HEK293 (cell line): ENCODE results near the gene RAB1B.
A peak's percentile ranks its signal among the peaks of the same experiment; 100 is the strongest.

ENCODE experiments used
- CTCF ChIA-PET: fragments of 350-600 bp; formaldehyde crosslinking; extraction: SDS; loops from one replicate; lab custom pipeline; 2021; ENCODE audit warnings: antibody characterized with exemption; lab: Yijun Ruan, JAX
- POLR2A ChIA-PET: fragments of 300-600 bp; formaldehyde crosslinking; extraction: SDS; loops from one replicate; lab custom pipeline; 2020; ENCODE audit warnings: antibody characterized with exemption, inconsistent platforms; lab: Yijun Ruan, JAX
- H3K27ac ChIP-seq: fragments of 200-500 bp; sonication (Bioruptor generic); 2 replicates; pipeline ENCODE4 v1.5.1; 2014; ENCODE audit warnings: low read depth, low read length, control low read depth, inconsistent platforms; ENCODE audit errors: extremely low read depth
- H3K36me3 ChIP-seq, 2 experiments: fragments of 200-500 bp in 1 of 2; sonication (Bioruptor generic) in 1 of 2; 1 replicate in 1 of 2; 2 replicates in 1 of 2; pipeline ENCODE4 v1.5.1; 2014 to 2017; ENCODE audit warnings: inconsistent platforms in 2 of 2, low read length in 2 of 2; ENCODE audit not compliant: control insufficient read depth in 2 of 2, insufficient read depth in 1 of 2
- H3K4me1 ChIP-seq: fragments of 200-500 bp; sonication (Bioruptor generic); 2 replicates; pipeline ENCODE4 v1.5.1; 2014; ENCODE audit warnings: mild to moderate bottlenecking, low read length, inconsistent platforms; ENCODE audit not compliant: control insufficient read depth, insufficient read depth
- H3K4me3 ChIP-seq: 2 replicates; pipeline ENCODE4 v1.5.1; 2011; ENCODE audit warnings: low read depth, mild to moderate bottlenecking, control low read depth, low read length, moderate library complexity
- H3K9me3 ChIP-seq: fragments of 200-500 bp; sonication (Bioruptor generic); 2 replicates; pipeline ENCODE4 v1.5.1; 2014; ENCODE audit warnings: low read depth, low read length, inconsistent platforms; ENCODE audit not compliant: control insufficient read depth, insufficient read depth
- EGR2 ChIP-seq: fragments of 450-650 bp; formaldehyde crosslinking; IDR thresholded peaks from 2 replicates; pipeline ENCODE4 v1.5.1; 2016; ENCODE audit warnings: low read depth, missing biosample characterization, missing genetic modification characterization
- GFI1B ChIP-seq: fragments of 450-650 bp; formaldehyde crosslinking; IDR thresholded peaks from 2 replicates; pipeline ENCODE4 v1.5.1; 2016; ENCODE audit warnings: missing biosample characterization, missing genetic modification characterization
- KLF10 ChIP-seq: fragments of 450-650 bp; IDR thresholded peaks from 2 replicates; pipeline ENCODE4 v1.5.1; 2018; ENCODE audit warnings: missing biosample characterization, mild to moderate bottlenecking, missing genetic modification characterization
- OVOL3 ChIP-seq: fragments of 450-650 bp; formaldehyde crosslinking; IDR thresholded peaks from 2 replicates; pipeline ENCODE4 v1.5.1; 2016; ENCODE audit warnings: missing biosample characterization, missing genetic modification characterization
- PRDM6 ChIP-seq: fragments of 450-650 bp; formaldehyde crosslinking; IDR thresholded peaks from 2 replicates; pipeline ENCODE4 v1.5.1; 2017; ENCODE audit warnings: missing biosample characterization, missing genetic modification characterization
- SP2 ChIP-seq: fragments of 450-650 bp; formaldehyde crosslinking; IDR thresholded peaks from 2 replicates; pipeline ENCODE4 v1.5.1; 2016; ENCODE audit warnings: missing biosample characterization, missing genetic modification characterization
- ZBTB11 ChIP-seq: fragments of 450-650 bp; formaldehyde crosslinking; conservative IDR thresholded peaks from 2 replicates; pipeline ENCODE4 v1.5.1; 2016; ENCODE audit warnings: low read depth, missing biosample characterization, missing genetic modification characterization
- ZBTB17 ChIP-seq: fragments of 450-650 bp; formaldehyde crosslinking; IDR thresholded peaks from 2 replicates; pipeline ENCODE4 v1.5.1; 2016; ENCODE audit warnings: missing biosample characterization, missing genetic modification characterization
- ZFP41 ChIP-seq: fragments of 450-650 bp; formaldehyde crosslinking; IDR thresholded peaks from 2 replicates; pipeline ENCODE4 v1.5.1; 2016; ENCODE audit warnings: missing biosample characterization, missing genetic modification characterization, borderline replicate concordance
- ZFP69B ChIP-seq: fragments of 450-650 bp; formaldehyde crosslinking; IDR thresholded peaks from 2 replicates; pipeline ENCODE4 v1.5.1; 2016; ENCODE audit warnings: missing biosample characterization, missing genetic modification characterization
- ZNF2 ChIP-seq: fragments of 450-650 bp; formaldehyde crosslinking; IDR thresholded peaks from 2 replicates; pipeline ENCODE4 v1.5.1; 2016; ENCODE audit warnings: missing biosample characterization, missing genetic modification characterization
- ZNF362 ChIP-seq: fragments of 450-650 bp; formaldehyde crosslinking; IDR thresholded peaks from 2 replicates; pipeline ENCODE4 v1.5.1; 2016; ENCODE audit warnings: missing biosample characterization, missing genetic modification characterization
- ZNF529 ChIP-seq: fragments of 450-650 bp; formaldehyde crosslinking; IDR thresholded peaks from 2 replicates; pipeline ENCODE4 v1.5.1; 2017; ENCODE audit warnings: missing genetic modification characterization, missing biosample characterization; ENCODE audit not compliant: insufficient replicate concordance
- ZNF623 ChIP-seq: fragments of 450-650 bp; formaldehyde crosslinking; IDR thresholded peaks from 2 replicates; pipeline ENCODE4 v1.5.1; 2016; ENCODE audit warnings: missing biosample characterization, missing genetic modification characterization
- ZNF658 ChIP-seq: fragments of 450-650 bp; formaldehyde crosslinking; IDR thresholded peaks from 2 replicates; pipeline ENCODE4; 2016; ENCODE audit warnings: missing biosample characterization, missing genetic modification characterization
- ZNF701 ChIP-seq: fragments of 450-650 bp; formaldehyde crosslinking; IDR thresholded peaks from 2 replicates; pipeline ENCODE4 v1.5.1; 2016; ENCODE audit warnings: missing biosample characterization, missing genetic modification characterization
- ZNF776 ChIP-seq: fragments of 450-650 bp; formaldehyde crosslinking; IDR thresholded peaks from 2 replicates; pipeline ENCODE4 v1.5.0; 2017; ENCODE audit warnings: missing biosample characterization, missing genetic modification characterization, borderline replicate concordance
- ZNF777 ChIP-seq: fragments of 450-650 bp; formaldehyde crosslinking; IDR thresholded peaks from 2 replicates; pipeline ENCODE4 v1.5.1; 2017; ENCODE audit warnings: missing biosample characterization, missing genetic modification characterization, borderline replicate concordance
- ZSCAN16 ChIP-seq: fragments of 450-650 bp; formaldehyde crosslinking; IDR thresholded peaks from 2 replicates; pipeline ENCODE4 v1.5.1; 2016; ENCODE audit warnings: missing biosample characterization, missing genetic modification characterization

RAB1B gene

GRCh38 chr11:66259225-66259624 is 9.2 kb upstream of the RAB1B start:
- Histone ChIP-seq H3K36me3 (peaks cover 3 to 52% of the 10 kb centered on the region in 2 experiments; a peak in 1 of 3 replicates), H3K4me3 (no peak overlapping the region), H3K9me3 (no peaks in the 10 kb centered on the region), H3K4me1 (no peaks in the 10 kb centered on the region), H3K27ac (no peak overlapping the region)
- TF ChIP-seq ZNF362 (tag by site-specific recombination) (no peak), ZNF623 (tag by site-specific recombination) (peak; percentile 99)
- POLR2A ChIA-PET = interaction anchor here (0.6 to 1.1 kb wide), 2 partner anchors 9 to 459 kb away, joined by 3 to 8 read pairs; partner anchors contain the start of gene RAB1B
- CTCF ChIA-PET = interaction anchor here (0.6 to 1.4 kb wide), 8 partner anchors 11 to 835 kb away, joined by 3 to 6 read pairs (median 4); partner anchors contain the start of genes B4GAT1 and YIF1A

GRCh38 chr11:66259956-66260355 is 8.5 kb upstream of the RAB1B start:
- POLR2A ChIA-PET = interaction anchor here (1.1 kb wide), 1 partner anchor 8 kb away, joined by 8 read pairs; the partner anchor contains the start of gene RAB1B
- H3K36me3 ChIP-seq = peaks cover 3 to 59% of the 10 kb centered on the region in 2 experiments; a peak in 1 of 3 replicates
- no peak for TF ChIP-seq KLF10
- no peak for TF ChIP-seq GFI1B
- no peak for TF ChIP-seq ZBTB11 (tag by site-specific recombination)
- TF ChIP-seq ZNF2 (tag by site-specific recombination) = no peak
- TF ChIP-seq ZBTB17 (tag by site-specific recombination) = no peak
- TF ChIP-seq ZNF529 (tag by site-specific recombination) = no peak
- no peak for TF ChIP-seq SP2 (tag by site-specific recombination)
- no peak for TF ChIP-seq ZNF701 (tag by site-specific recombination)
- no peak for TF ChIP-seq ZSCAN16 (tag by site-specific recombination)
- no peak for TF ChIP-seq ZNF777
- no peak for TF ChIP-seq ZNF776 (tag by site-specific recombination)
- TF ChIP-seq OVOL3 (tag by site-specific recombination) = no peak
- TF ChIP-seq ZFP69B (tag by site-specific recombination) = no peak
- TF ChIP-seq ZNF658 (tag by site-specific recombination) = no peak
- no peak for TF ChIP-seq EGR2 (tag by site-specific recombination)
- TF ChIP-seq ZFP41 (tag by site-specific recombination) = no peak
- no peak for TF ChIP-seq PRDM6
- H3K9me3 ChIP-seq = no peaks in the 10 kb centered on the region
- CTCF ChIA-PET = interaction anchor here (0.6 to 1.3 kb wide), 4 partner anchors 14 to 834 kb away, joined by 3 to 6 read pairs (median 4); no protein-coding TSS in a partner anchor
- H3K4me1 ChIP-seq = no peaks in the 10 kb centered on the region
- H3K27ac ChIP-seq = no peak overlapping the region
- no peak overlapping the region for H3K4me3 ChIP-seq
